ENCODE measurements around the gene GPS1. TPM values are rescaled to one million over a fixed set of nuclear protein-coding genes. Genes with fewer than 3 reads are reported as not detected.

The GPS1 gene
- total and polyA plus RNA-seq, 2 donors (not counting 1 experiment from before 2014, with no cell fraction given), result 80.5 to 124 TPM

DNA sequence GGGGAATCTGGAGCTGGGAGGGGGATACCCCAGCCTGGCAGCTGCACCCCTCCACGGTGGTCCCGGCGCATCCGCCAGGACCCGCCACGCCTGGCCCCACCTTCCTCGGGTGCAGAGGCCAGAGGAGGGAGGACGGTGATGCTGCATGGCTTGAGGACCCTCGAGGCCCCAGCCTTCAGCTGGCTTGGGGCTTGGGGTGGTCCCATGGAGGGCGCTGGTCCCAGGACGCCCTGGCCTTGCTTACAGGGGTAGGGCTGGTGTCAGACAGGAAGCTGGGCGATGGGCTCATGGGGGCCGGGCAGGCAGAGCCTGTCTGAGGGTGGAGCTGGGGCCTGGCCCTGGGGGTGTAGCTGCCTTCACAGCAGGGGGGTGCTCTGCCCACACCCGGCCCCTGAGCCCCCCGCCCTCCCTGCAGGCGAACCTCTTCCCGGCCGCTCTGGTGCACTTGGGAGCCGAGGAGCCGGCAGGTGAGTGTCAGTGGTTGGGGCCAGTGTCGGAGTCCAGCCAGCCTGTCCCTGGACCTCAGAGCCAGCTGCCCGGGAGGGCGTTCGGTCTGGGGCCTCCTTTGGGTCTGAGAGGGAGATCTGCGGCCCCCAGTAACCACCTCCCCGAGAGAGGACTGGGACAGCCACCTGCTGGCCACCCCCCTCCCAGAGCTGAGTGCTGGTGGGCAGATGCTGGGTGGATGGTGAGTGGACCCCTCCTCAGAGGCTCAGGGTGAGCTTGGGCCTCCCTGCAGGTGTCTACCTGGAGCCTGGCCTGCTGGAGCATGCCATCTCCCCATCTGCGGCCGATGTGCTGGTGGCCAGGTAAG is 35.4 kb upstream of the GPS1 start:
- ChIA-PET CTCF (interaction anchor here (1.1 kb wide), 1 partner anchor 57 kb away, joined by 3 read pairs; no protein-coding TSS in a partner anchor), POLR2A (interaction anchor here (0.6 kb wide), 1 partner anchor 90 kb away, joined by 5 read pairs; no protein-coding TSS in a partner anchor)
- peaks cover 0 to 9% of the 10 kb centered on the region in 2 experiments for H3K36me3 ChIP-seq (replicated peaks in 1 of 2; ENCODE audit: control extremely low read depth in 1 of 2, control insufficient read depth in 1 of 2, extremely low read depth in 1 of 2, insufficient read depth in 2 of 2, low read length in 1 of 2)
- no peaks in the 10 kb centered on the region for H3K27me3 ChIP-seq (replicated peaks in 1 of 4; ENCODE audit: control extremely low read depth in 1 of 4, control insufficient read depth in 3 of 4, insufficient read depth in 4 of 4, low read length in 3 of 4)
- ATAC-seq (ENCODE audit: low read depth) (no peak), DNase-seq (no peak)
- Mint-ChIP-seq H3K27me3 (no peaks in the 10 kb centered on the region), H3K9me3 (ENCODE audit: insufficient read depth) (no peaks in the 10 kb centered on the region), H3K27ac (no peak overlapping the region), H3K4me3 (no peak overlapping the region), H3K4me1 (peaks cover 2% of the 10 kb centered on the region)
- no peak overlapping the region for H3K9ac ChIP-seq (ENCODE audit: low read length)
- H4K20me1 ChIP-seq (ENCODE audit: control insufficient read depth, insufficient read depth, low read length, poor library complexity, severe bottlenecking), result peaks cover 13% of the 10 kb centered on the region
- H3K79me2 ChIP-seq (ENCODE audit: control insufficient read depth, insufficient read depth, low read length), result no peaks in the 10 kb centered on the region
- H2AFZ ChIP-seq (ENCODE audit: insufficient read depth, low read depth, low read length, poor library complexity, severe bottlenecking), result no peak overlapping the region
- intact Hi-C loops (cut with micrococcal nuclease), result no loop called here
- H3K27ac ChIP-seq (ENCODE audit: low read length in 2 of 2), result no peak overlapping the region
- no peak overlapping the region for H3K4me2 ChIP-seq (replicated peaks; ENCODE audit: low read depth, low read length, poor library complexity, severe bottlenecking)
- no peaks in the 10 kb centered on the region for H3K9me3 ChIP-seq (ENCODE audit: control extremely low read depth in 1 of 3, control insufficient read depth in 2 of 3, insufficient read depth in 1 of 3, low read length in 2 of 3)
- no peak overlapping the region for H3K4me3 ChIP-seq (ENCODE audit: control extremely low read depth in 1 of 5, extremely low read depth in 1 of 5, insufficient read depth in 1 of 5, low read depth in 2 of 5, low read length in 4 of 5)
- 93% methylated on average over 25 of the region's 28 CpGs for WGBS (ENCODE audit: insufficient coverage)
- TF ChIP-seq, protein P1, sequence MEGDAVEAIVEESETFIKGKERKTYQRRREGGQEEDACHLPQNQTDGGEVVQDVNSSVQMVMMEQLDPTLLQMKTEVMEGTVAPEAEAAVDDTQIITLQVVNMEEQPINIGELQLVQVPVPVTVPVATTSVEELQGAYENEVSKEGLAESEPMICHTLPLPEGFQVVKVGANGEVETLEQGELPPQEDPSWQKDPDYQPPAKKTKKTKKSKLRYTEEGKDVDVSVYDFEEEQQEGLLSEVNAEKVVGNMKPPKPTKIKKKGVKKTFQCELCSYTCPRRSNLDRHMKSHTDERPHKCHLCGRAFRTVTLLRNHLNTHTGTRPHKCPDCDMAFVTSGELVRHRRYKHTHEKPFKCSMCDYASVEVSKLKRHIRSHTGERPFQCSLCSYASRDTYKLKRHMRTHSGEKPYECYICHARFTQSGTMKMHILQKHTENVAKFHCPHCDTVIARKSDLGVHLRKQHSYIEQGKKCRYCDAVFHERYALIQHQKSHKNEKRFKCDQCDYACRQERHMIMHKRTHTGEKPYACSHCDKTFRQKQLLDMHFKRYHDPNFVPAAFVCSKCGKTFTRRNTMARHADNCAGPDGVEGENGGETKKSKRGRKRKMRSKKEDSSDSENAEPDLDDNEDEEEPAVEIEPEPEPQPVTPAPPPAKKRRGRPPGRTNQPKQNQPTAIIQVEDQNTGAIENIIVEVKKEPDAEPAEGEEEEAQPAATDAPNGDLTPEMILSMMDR (IDR thresholded peaks at IDR 0.05), result no peak
- TF ChIP-seq EZH2 (IDR thresholded peaks at IDR 0.05; ENCODE audit: borderline replicate concordance, insufficient read depth, low read depth, low read length, poor library complexity, severe bottlenecking), result no peak
- peaks cover 0 to 11% of the 10 kb centered on the region in 2 donors for H3K4me1 ChIP-seq (ENCODE audit: control insufficient read depth in 2 of 2, insufficient read depth in 2 of 2, low read length in 2 of 2)

DNA sequence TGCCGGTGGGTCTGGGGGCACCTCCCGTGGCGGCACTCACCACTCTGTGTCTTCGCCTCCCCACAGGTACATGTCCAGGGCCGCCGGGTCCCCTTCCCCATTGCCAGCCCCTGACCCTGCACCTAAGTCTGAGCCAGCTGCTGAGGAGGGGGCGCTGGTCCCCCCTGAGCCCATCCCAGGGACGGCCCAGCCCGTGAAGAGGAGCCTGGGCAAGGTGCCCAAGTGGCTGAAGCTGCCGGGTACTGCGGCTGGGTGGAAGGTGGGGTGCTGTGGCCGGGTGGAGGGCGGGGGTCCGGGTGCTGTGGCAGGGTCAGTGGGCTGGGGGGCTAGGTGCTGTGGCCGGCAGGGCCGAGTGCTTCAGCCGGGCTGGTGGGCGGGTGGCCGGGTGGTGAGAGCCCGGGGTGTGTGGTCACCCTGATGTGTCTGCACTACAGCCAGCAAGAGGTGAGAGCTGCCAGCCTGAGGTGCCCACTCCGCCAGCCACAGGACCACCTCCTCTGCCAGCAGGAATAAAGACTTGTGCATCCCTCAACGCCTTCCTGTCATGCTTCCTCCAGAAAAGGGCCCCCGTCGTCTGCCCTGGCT is 34.7 kb upstream of the GPS1 start:
- ChIA-PET CTCF (interaction anchor here (7.2 kb wide), 1 partner anchor 57 kb away, joined by 91 read pairs; no protein-coding TSS in a partner anchor), POLR2A (no interaction called here)
- peaks cover 5 to 18% of the 10 kb centered on the region in 2 donors for H3K4me1 ChIP-seq (ENCODE audit: control insufficient read depth in 2 of 2, insufficient read depth in 2 of 2, low read length in 2 of 2)
- H3K27ac ChIP-seq (ENCODE audit: low read length in 2 of 2), result no peak overlapping the region
- Mint-ChIP-seq H3K27me3 (no peaks in the 10 kb centered on the region), H3K9me3 (ENCODE audit: insufficient read depth) (no peaks in the 10 kb centered on the region), H3K4me3 (no peak overlapping the region), H3K4me1 (peaks cover 8% of the 10 kb centered on the region), H3K27ac (no peak overlapping the region)
- TF ChIP-seq EZH2 (IDR thresholded peaks at IDR 0.05; ENCODE audit: borderline replicate concordance, insufficient read depth, low read depth, low read length, poor library complexity, severe bottlenecking), result no peak
- TF ChIP-seq, protein P1 (IDR thresholded peaks at IDR 0.05), result no peak
- DNase-seq (no peak), ATAC-seq (ENCODE audit: low read depth) (no peak)
- H3K36me3 ChIP-seq (replicated peaks in 1 of 2; ENCODE audit: control extremely low read depth in 1 of 2, control insufficient read depth in 1 of 2, extremely low read depth in 1 of 2, insufficient read depth in 2 of 2, low read length in 1 of 2), result peaks cover 0 to 7% of the 10 kb centered on the region in 2 experiments
- H3K9me3 ChIP-seq (ENCODE audit: control extremely low read depth in 1 of 3, control insufficient read depth in 2 of 3, insufficient read depth in 1 of 3, low read length in 2 of 3), result no peaks in the 10 kb centered on the region
- no peak overlapping the region for H3K4me3 ChIP-seq (ENCODE audit: control extremely low read depth in 1 of 5, extremely low read depth in 1 of 5, insufficient read depth in 1 of 5, low read depth in 2 of 5, low read length in 4 of 5)
- intact Hi-C loops (cut with micrococcal nuclease), result no loop called here
- no peak overlapping the region for H3K9ac ChIP-seq (ENCODE audit: low read length)
- H2AFZ ChIP-seq (ENCODE audit: insufficient read depth, low read depth, low read length, poor library complexity, severe bottlenecking), result no peak overlapping the region
- peaks cover 20% of the 10 kb centered on the region for H4K20me1 ChIP-seq (ENCODE audit: control insufficient read depth, insufficient read depth, low read length, poor library complexity, severe bottlenecking)
- WGBS (ENCODE audit: insufficient coverage), result 97% methylated on average over 22 of the region's 24 CpGs
- no peak overlapping the region for H3K4me2 ChIP-seq (replicated peaks; ENCODE audit: low read depth, low read length, poor library complexity, severe bottlenecking)
- H3K27me3 ChIP-seq (replicated peaks in 1 of 4; ENCODE audit: control extremely low read depth in 1 of 4, control insufficient read depth in 3 of 4, insufficient read depth in 4 of 4, low read length in 3 of 4), result no peaks in the 10 kb centered on the region
- H3K79me2 ChIP-seq (ENCODE audit: control insufficient read depth, insufficient read depth, low read length), result peaks cover 4% of the 10 kb centered on the region
